Measurements from ENCODE around the gene EPHB1. TPM values are rescaled to one million over a fixed set of nuclear protein-coding genes. Genes with fewer than 3 reads are reported as not detected.
"Not testable (repeated sequence)": the region's sequence is repeated elsewhere in the genome, so short reads cannot be mapped to it uniquely, and the experiment has no call there.

EPHB1 gene
- total and polyA plus RNA-seq, 2 experiments from 2014 or later: 0.45 to 1.7 TPM

DNA sequence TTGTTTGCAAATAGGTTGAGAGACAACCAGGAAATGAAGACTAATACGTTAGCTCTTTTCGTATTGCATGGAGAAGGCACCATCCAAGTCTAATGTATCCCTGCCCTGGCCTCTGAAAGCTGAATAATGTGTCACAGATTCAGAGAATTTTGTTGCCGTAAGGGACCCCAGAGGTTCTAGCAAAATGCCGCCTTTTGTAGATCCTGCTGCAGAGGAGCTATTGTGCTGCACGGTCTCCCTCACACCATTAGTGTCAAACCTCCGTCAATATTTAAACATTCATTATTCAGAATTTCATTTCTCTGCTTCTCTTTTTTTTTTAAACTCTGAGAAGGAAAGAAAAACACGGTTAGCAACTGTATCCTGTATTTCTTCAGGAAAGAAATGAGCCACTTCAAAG lies 238.7 kb downstream of the EPHB1 start:
- Histone ChIP-seq H3K27me3 (peaks cover 10% of the 10 kb centered on the region), H3K27ac (no peak overlapping the region), H3K4me1 (ENCODE audit: low read depth) (no peaks in the 10 kb centered on the region), H3K4me3 (no peak overlapping the region), H3K9me3 (ENCODE audit: low read depth) (no peaks in the 10 kb centered on the region), H3K36me3 (no peaks in the 10 kb centered on the region)
- no peak for DNase-seq (ENCODE audit: low read depth in 1 of 2, low spot score in 1 of 2)
- TF ChIP-seq, protein P1, sequence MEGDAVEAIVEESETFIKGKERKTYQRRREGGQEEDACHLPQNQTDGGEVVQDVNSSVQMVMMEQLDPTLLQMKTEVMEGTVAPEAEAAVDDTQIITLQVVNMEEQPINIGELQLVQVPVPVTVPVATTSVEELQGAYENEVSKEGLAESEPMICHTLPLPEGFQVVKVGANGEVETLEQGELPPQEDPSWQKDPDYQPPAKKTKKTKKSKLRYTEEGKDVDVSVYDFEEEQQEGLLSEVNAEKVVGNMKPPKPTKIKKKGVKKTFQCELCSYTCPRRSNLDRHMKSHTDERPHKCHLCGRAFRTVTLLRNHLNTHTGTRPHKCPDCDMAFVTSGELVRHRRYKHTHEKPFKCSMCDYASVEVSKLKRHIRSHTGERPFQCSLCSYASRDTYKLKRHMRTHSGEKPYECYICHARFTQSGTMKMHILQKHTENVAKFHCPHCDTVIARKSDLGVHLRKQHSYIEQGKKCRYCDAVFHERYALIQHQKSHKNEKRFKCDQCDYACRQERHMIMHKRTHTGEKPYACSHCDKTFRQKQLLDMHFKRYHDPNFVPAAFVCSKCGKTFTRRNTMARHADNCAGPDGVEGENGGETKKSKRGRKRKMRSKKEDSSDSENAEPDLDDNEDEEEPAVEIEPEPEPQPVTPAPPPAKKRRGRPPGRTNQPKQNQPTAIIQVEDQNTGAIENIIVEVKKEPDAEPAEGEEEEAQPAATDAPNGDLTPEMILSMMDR (IDR thresholded peaks at IDR 0.05; ENCODE audit: low read depth, low read length): no peak

DNA sequence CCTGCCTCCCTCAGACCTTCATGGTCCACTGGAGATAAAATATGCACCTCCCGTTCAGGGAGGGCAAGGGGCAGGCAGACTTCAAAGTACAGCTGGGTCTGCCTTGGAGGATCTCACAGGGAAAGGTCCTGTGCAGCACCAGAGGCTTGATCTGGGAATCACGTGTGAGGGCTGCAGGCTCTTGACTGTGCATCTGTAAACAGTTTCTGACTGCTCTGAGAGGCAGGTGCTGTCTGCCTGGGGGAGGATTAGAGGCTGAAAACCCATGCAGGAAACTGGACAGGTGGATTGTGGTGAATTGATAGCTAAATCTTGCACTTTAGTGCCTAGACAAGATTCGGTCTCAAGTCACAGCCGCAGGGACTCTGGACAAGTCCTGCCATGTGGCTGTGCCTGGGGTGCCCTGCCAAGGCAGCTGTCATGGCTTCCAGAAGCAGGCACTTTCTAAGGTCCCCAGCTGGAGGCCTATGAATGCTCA lies 239.3 kb downstream of the EPHB1 start:
- TF ChIP-seq, protein P1 (IDR thresholded peaks at IDR 0.05; ENCODE audit: low read depth, low read length): no peak
- no peak overlapping the region for H3K4me3 ChIP-seq
- no peak for DNase-seq (ENCODE audit: low read depth in 1 of 2, low spot score in 1 of 2)
- no peaks in the 10 kb centered on the region for H3K36me3 ChIP-seq
- no peaks in the 10 kb centered on the region for H3K4me1 ChIP-seq (ENCODE audit: low read depth)
- H3K9me3 ChIP-seq (ENCODE audit: low read depth): no peaks in the 10 kb centered on the region
- peaks cover 10% of the 10 kb centered on the region for H3K27me3 ChIP-seq
- no peak overlapping the region for H3K27ac ChIP-seq

DNA sequence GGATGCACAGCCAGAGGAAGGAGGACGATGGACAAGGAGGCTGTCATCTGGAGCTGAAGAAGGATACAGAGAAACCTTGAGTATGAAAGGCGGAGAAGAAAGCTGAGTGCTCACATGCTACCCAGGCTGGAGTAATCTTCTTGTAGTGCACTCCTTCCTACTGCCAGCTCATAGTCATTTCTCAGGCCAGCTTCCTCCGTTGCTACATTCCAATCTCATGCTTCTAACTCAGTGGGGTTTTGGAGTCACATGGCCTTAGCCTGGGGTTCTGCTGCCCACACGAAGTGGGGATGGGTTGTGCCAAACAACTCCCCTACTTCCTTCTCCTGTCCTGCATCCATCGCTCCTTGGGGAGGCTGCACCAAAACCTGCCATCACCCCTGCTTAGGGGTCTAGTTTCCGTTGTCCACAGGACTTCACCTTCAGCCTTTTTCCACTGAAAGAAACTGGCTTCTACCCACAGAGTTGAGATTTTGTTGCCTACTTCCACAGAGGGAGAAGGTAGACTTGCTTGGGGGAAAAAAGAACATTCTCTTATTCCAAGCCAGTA lies 239.9 kb downstream of the EPHB1 start:
- Histone ChIP-seq H3K36me3 (no peaks in the 10 kb centered on the region), H3K4me1 (ENCODE audit: low read depth) (no peaks in the 10 kb centered on the region), H3K4me3 (no peak overlapping the region), H3K9me3 (ENCODE audit: low read depth) (no peaks in the 10 kb centered on the region), H3K27me3 (peaks cover 10% of the 10 kb centered on the region), H3K27ac (no peak overlapping the region)
- no peak for DNase-seq (ENCODE audit: low read depth in 1 of 2, low spot score in 1 of 2)
- TF ChIP-seq, protein P1 (IDR thresholded peaks at IDR 0.05; ENCODE audit: low read depth, low read length): no peak

DNA sequence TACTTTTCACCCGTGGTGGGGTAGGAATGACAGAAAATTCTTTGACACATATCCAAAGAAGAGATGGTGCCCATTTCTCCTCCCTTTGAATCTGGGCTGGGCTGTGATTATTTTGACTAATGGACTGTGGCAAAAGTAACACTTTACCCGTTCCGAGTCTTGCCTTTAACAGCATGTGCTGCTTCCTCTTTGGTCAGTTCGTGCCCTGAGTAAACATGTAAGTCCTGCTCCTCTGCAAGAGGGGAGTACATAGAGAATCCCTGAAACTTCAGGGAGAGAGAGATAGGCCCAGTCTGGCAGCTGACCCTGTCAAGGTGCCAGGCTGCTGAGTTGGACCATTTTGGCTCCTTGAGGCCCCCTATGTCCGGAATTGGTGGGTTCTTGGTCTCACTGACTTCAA lies 243.1 kb downstream of the EPHB1 start:
- Histone ChIP-seq H3K27ac (no peak overlapping the region), H3K4me3 (no peak overlapping the region), H3K4me1 (ENCODE audit: low read depth) (no peaks in the 10 kb centered on the region), H3K9me3 (ENCODE audit: low read depth) (no peaks in the 10 kb centered on the region), H3K36me3 (no peaks in the 10 kb centered on the region), H3K27me3 (peaks cover 5% of the 10 kb centered on the region)
- no peak for DNase-seq (ENCODE audit: low read depth in 1 of 2, low spot score in 1 of 2)
- TF ChIP-seq, protein P1 (IDR thresholded peaks at IDR 0.05; ENCODE audit: low read depth, low read length): no peak

- not testable (repeated sequence) for H3K4me3 ChIP-seq; H3K27me3 ChIP-seq; H3K9me3 ChIP-seq (ENCODE audit: low read depth); H3K27ac ChIP-seq; DNase-seq (ENCODE audit: low read depth in 1 of 2, low spot score in 1 of 2); H3K36me3 ChIP-seq; H3K4me1 ChIP-seq (ENCODE audit: low read depth)
Observed at GRCh38 chr3:135039536-135039935, 244.5 kb downstream of the EPHB1 start.

DNA sequence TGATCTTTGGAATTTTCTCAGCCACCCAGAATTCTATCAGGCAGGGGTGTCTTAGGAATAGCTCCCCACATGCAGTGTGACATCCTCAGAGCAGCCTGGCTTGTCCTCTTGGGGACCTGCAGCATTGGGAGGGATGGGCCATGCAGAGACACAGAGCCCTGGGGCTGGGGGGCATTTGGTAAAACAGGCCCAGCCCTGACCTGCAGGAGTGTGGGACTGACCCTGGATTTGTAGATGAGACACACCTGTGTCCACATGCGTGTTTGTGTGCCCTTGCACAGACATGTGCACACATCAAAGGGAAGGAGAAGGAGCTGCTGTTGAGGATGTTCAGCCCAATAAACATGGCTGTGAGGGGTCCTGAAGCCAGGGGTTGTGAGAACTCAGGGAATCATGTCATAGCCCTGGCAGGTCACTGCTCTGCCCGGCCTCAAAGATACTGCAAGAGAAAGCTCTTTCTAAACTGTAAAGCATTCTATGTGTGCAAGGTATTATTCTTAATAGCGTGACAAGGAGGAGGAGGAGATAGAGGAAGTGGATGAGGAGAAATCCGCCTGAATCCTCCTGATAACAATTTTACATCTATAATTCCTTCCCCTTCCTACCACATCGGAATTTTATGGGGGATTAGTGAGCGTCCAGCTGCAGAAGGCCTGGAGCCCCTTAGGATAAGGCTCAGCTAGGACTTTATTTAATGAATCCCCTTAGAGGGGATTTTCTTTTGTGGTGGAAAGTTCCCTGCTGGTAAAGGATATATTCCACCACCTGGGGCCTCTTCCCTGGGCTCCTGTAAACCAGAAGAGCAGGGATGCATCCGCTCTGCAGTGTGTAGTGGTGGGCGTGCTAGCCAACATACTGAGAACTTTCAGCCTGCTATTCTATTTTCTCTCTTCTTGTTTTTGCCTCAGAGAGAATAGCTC lies 245.5 kb downstream of the EPHB1 start:
- TF ChIP-seq, protein P1 (IDR thresholded peaks at IDR 0.05; ENCODE audit: low read depth, low read length): no peak
- H3K36me3 ChIP-seq: no peaks in the 10 kb centered on the region
- H3K4me1 ChIP-seq (ENCODE audit: low read depth): no peaks in the 10 kb centered on the region
- H3K27ac ChIP-seq: no peak overlapping the region
- no peak overlapping the region for H3K4me3 ChIP-seq
- no peak for DNase-seq (ENCODE audit: low read depth in 1 of 2, low spot score in 1 of 2)
- H3K27me3 ChIP-seq: no peaks in the 10 kb centered on the region
- no peaks in the 10 kb centered on the region for H3K9me3 ChIP-seq (ENCODE audit: low read depth)

All from cardiac muscle cell (in vitro differentiated cells and primary cell).